ENCODE results near the gene TNKS2.
"Not testable (repeated sequence)": the region's sequence is repeated elsewhere in the genome, so short reads cannot be mapped to it uniquely, and the experiment has no call there.

Gene TNKS2

DNA sequence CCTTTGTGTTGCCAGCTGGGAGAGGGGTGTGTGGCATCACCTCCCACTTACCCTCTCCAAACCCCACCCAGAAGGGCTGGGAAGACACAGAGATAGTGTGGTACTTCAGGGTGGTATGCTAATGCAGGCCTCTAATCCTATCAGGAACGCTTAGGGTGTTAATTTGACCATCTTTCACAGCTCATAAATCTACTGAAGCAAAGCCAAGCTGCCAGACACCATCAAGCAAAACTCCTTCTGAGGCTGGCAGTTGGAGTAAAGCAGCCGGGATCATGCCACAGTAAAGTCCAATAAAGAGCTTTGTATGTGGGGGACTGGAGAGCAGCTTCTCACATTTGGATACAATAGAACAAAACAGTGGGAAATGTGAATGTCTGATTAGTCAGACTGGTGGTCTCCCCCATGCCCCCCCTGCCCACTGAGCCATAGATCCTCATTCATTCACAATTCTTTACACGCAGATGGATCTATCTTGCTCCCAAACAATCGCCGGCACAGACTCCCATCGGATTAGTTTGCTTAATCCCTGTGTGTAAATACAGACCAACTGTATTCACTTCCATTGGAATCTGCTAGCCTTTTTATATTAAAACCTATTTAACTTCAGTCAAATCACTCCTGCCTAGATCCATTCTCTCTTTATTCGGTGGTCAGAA is 81.4 kb downstream of the TNKS2 start:
- no peak for DNase-seq

DNA sequence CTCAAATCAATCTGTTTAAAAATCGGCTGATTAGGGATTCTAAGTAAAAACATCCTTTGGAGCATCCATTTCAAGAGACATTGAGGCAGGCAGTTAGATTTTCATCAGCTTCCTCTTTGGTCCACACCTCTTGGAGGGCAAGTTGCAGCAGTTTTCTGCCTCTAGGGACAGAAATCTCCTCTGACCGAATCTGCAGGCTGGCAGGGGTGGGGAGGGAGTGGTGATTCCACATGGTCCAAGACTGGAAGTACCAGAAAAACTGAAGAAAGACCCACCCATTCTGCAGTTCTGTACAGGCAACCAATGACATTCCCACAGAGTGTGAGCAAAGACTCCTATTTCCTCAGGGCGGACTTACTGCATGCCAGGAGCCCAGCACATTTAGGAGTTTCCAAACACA is 82.1 kb downstream of the TNKS2 start:
- DNase-seq: no peak

DNA sequence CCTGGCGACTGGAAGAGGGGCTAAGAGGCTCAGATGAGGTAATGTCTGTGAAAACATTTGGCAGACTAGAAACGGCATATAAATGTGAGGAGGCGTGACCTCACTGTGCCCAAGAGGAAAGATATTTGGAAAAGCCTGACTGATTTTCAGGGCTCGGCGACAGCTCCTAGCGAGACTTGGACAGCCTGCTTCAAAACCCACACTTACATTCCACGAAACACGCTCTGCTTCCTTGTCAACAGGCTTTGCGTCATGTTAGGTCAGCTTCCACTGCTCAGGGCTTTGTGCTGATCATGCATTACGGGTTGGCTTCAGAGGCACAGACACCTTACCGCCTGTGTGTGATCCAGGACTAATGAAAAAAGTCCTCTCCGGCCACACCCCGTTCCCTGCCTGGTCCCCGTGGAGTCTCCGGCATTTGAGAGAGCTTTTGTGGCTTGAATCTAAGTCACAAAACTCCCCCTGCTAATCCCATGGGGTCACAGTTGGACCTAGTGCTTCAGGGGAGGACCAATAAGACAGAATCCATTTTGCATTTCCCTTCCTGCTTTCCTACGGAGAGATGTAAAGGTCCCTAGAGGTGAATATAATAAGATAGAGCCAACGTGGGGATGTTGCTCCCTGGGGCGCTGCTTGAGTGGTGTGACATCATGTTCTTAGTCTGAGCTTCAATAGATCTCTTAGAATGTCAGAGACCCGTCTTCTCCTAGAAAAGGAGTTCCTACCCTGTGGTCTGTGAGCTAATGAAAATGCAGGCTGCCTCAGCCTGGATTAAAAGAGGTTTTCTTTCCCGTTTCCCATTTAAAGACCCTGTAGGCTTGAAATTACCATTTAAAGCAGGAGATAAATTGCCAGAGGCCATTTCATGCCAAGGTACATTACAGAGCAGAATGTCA is 85.6 kb downstream of the TNKS2 start:
- DNase-seq: no peak

DNA sequence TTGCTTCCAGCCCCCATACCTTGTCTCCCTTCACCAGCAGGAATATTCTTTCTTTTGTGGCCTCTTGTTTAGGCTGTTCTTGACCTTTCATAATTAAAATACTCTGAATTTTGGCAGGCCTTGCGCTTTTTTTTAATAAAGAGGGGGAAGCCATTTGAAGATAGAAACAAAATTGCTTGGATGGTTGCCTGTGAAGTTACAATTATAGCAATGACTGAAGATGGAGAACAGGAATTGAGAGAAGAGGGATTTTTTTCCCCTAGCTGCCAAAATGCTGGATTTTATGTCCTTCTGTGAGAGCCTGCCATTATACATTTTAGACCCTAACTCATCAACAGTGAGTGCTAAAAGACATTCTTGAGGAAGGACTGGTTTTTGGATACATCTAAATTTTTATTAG is 86.3 kb downstream of the TNKS2 start:
- DNase-seq: no peak

DNA sequence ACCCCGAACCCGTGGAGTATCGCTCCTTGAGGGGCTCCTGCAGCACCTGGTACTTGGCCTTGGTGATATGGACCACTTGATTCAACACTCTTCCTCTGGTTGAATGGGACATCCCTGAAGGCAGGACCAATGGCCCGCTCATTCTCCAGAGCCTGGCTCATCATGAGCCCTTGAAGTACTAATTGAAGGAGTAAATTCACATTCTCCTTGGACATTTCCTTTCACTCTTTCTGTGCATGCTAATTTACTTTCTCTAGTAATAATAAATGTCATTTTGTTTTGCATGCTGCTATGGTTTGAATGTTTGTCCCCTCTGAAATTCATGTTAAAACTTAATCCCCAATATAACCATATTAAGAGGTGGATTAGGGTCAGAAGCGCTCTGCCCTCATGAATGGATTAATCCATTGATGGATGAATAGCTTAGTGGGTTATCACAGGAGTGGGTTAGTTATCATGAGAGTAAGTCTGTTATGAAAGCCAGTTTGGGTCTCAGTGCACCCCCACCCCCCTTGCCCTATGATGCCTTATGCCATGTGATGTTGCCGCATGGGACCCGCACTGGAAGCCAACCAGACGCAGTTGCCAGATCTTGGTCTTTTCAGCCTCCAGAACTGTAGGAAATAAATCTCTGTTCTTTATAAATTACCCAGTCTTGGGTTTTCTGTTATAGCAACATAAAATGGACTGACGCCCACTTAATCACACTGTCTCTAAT is 87.3 kb downstream of the TNKS2 start:
- DNase-seq: no peak

DNA sequence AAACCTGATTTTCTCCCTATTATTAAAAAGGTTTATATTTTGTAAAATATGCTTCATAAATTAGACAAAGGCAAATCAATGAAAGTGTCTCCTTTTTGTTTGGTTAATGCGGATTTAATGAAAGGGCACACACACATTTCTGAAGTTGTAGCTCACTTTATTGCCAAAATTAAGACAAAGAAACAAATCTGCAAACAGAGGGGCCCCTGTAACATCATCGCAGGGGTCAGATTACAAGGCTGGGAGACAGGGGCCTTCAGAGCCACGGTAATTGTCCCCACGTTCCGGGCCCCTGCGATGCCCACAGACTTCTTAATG is 88.7 kb downstream of the TNKS2 start:
- DNase-seq: no peak

DNA sequence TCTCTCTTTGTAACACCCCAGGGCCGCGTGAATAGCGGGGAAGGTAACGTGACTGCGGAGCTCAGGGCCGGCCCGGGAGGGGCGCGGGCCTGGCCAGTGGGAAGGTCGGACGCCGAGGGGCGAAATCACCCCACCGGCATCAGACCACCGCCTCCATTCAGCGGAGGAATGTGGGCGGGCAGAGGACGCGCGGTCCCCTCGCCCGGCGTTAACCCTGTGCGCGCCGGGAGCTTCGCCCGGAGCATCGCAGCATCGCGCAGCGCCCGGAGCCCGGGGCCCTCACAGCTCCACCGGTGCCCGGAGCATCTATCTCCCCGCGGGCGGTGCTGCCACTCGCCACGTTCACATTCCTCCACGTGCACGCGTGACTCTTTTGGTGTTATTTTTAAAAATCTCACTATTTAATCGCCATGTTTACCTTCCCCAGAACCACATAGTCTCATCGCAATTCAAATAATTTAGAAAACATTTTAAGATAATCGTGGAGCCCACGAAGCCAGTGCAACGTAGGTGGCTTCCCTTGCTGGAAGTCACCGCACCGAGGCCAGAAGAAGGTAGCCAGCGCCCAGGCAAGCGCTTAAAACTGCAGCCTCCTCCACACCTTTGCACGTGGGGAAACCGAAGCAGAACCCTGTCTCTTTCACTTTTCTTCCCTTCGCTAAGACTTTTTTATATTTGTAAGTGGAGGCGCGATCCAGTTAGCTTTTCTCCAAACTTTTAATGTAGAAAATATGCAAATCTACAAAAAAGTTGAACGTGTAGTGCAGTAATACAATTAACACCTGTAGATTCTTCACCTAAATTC is 89.2 kb downstream of the TNKS2 start:
- peak; percentile 29 for DNase-seq

DNA sequence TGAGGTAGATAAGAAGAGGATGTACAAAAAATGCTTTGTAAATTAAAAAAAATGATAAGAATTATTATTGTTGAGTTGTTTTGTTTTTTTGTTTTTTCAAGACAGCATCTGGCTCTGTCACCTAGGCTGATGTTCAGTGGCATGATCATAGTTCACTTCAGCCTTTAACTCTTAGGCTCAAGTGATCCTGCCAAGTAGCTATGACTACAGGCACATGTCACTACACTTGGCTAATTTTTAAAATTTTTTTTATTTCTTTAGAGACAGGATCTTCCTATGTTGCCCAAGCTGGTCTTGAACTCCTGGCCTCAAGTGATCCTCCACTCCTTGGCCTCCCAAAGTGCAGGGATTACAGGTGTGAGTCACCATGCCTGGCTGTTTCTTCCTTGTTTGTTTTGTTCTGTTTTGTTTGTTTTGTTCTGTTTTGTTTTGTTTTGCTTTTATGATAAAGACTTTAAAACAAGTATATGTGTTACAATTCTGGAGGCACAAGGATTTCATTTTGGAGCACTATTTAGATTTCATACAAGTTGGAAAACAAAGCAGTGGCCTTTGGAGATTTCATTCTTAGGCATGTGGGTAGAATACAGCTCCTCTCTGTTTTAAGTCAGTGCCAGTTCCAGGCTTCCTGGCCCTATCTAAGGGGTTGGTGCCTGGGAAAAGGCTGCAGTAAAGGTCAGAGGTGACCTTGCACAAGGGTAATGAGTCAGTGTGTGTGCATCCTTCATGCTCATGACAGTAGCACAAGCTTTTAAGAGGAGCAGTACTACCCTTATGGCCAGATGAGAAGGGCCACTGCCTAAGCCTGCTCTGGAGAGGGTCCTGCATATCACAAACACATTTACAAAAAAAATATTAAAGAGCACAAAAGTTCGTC is 93.1 kb downstream of the TNKS2 start:
- DNase-seq: no peak

DNA sequence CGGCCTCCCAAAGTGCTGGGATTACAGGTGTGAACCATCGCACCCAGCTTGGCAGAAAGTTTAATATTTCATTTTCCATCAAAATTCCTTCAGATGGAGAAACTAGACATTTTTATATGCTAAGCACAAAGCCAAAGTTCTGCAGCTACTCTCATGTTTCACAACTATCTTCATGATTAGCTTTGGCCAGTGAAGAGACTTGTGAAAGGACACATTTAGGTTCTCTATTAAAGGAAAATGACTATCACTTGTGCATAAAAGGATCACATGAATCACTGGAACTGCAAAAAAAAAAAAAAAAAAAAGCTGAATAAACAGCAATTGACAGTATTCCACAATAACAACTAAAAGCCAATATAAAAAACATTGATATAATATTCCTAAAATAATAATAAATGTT is 94.8 kb downstream of the TNKS2 start:
- no peak for DNase-seq

DNA sequence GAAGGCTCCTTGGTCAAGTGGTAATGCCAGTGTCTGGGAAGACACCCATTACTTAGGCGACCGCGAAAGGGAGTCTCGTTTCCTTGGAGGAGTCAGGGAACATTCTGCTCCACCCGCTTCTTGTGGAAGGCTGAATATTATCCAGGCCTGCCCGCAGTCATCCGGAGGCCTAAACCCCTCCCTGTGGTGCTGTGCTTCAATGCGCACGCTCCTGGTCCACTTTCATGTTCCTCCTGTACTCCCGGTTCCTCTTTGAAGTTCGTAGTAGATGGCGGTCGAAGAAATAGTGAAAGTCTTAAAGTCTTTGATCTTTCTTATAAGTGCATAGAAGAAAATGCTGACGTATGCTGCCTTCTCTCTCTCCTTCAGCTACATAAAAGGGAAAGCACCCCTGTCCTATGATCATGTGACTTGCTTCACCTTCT is 96.0 kb downstream of the TNKS2 start:
- DNase-seq: not testable (repeated sequence)

DNA sequence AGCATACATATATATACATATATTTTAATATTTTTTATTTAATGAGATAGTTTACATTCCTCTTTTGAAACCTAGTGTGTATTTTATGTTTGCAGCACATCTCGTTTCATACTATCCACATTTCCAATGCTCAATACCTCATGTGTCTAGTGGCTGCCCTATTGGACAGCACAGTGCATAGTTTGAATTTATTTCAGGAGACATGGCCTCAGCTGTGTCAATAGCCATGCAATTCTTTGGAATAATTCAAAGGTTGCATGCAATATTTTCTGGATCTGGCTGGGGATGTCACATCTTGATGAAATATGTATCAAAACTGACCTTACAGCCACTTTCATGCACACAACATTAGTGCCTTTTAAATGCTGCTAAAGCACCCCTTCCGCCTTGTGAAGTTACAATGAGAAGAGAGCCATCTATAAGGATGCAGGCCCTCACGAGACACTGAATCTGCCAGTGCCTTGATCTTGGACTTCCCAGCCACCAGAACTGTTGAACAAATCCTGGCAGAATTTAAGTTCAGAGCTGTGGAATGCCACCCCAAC is 98.1 kb downstream of the TNKS2 start:
- DNase-seq: no peak

DNA sequence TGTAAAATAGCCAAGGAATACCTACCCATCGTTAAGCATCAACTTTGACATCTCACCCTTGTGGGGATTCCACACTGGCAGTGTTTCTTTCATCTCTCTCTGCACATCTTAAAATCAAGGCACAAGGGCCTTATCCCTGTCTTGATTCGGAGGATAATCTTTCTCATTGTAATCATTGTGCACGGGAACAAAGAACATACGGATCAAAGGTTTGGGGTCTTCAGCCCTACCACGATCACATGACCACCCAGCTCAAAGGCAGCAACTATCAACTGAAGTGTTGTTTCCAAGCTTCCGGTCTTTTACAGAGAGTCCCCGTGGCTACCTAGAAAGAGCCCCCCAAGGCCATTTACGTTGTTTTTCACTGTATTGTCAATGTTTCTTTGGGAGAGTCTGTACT is 99.2 kb downstream of the TNKS2 start:
- DNase-seq: no peak

DNA sequence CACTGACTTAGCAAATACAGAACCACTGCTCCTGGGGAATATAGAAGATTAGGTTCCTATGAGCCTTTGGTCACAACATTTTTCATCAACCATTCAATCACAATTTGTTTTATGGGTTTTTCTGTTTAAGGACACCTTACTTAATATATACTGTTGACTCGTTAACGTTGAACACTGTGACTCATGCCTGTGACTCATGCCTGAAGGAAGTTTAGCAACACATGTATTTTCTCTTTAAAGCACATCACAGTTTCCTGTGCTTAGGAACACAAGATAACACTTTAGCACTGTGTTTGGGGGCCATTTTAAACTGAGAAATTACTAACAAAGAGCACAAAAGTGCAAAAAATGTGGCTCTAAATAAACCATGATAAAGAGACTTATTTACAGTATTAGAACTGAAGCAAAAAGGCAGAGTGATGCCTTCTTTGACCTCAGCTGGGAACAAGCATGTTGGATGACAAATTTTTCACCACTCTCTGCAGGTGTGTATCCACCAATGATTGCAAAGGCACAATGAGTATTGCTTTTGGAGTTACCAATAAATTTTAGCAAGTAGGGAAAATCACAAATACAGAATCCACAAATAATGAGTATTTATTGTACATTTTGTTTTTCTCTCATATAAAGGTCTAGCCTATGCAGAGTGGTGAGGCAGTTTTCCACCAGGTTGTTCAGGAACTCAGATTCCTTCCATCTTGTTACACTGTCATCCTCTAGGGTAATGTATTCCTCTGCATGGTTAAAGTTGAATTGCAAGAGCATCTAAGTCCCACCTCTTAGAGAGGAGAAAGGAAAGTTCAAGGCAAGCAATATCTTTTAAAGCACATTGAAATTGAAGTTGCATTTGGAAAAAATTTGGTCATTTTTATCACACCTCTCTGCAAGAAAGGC is 103.8 kb downstream of the TNKS2 start:
- DNase-seq: peak; percentile 57

DNA sequence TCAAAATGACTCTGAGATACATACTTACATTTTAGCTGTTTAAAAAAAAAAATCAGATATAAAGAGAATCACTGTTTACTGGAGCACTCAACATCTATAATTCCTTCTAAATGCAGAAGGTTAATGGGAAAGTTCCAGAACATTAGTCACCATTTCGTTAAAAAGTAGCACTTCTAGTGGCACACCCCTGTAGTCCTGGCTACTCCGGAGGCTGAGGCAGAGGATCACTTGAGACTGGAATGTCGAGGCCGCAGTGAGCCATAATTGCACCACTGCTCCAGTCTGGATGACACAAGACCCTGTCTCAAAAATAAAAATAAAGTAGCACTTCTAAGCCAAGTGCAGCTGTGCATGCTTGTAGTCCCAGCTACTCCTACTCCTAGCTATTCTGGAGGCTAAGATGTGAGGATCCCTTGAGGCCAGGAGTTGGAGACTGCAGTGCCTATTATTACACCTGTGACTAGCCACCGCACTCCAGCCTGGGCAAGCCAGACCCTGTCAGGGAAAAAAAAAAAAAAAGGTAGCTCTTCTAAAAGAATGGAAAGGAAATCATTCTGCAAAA is 108.9 kb downstream of the TNKS2 start:
- no peak for DNase-seq

DNA sequence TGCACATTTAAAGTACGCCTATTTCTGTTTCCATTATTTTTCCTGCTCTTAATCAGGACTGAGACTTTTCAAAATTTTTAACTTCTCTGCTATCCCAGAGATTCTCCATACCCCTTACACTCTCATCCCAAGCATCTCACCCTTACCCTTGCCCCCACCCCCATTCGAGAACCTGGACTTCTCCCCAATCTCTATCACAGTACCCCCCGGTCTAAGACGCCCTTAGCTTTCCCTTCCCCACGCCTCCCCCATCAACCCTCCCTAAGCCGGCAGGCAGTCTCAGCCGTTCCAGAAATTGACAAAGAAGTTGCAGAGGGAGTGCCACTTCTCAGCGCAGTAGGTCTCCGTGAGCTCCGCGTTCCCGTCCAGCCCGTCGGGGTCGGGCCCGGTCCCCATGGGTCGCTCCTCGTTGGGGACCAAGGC is 109.7 kb downstream of the TNKS2 start:
- DNase-seq: no peak

DNA sequence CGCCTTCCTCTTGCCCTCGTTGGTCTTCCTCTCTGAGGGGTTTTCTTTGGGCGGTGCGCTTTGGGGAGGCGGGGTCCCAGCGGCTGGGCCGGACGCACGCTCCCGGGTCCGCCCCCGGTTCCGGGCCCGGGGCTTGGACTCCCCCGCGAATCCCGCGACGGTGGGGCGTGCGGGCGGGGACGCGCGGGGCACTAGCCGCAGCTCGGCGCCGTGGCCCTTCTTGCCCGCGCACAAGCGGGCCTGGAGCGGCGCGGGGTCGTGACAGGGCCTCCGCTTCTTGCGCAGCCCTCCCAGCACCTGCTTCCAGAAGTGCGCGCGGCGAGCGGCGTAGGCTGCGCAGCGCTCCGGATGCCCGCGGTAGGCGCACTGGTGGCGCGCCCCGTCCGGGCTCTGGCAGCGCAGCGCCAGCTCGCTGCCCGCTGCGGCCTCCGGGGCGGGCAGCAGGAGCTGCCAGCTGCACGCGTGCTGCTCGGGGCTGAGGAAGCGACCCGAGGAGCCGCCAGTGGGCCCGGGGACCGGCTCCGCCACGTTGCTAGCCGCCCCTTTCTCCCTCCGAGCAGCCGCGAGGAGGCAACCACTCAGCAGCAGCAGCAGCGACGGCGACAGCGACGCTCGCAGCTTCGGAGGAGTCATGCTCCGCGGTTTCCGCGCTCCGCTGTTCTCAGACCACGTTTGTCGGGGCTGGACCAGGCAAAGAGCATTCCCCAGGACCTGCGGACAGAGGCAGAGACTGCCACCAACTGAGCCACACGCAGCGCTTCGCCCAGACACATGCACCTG is 110.3 kb downstream of the TNKS2 start:
- peak; percentile 70 for DNase-seq

DNA sequence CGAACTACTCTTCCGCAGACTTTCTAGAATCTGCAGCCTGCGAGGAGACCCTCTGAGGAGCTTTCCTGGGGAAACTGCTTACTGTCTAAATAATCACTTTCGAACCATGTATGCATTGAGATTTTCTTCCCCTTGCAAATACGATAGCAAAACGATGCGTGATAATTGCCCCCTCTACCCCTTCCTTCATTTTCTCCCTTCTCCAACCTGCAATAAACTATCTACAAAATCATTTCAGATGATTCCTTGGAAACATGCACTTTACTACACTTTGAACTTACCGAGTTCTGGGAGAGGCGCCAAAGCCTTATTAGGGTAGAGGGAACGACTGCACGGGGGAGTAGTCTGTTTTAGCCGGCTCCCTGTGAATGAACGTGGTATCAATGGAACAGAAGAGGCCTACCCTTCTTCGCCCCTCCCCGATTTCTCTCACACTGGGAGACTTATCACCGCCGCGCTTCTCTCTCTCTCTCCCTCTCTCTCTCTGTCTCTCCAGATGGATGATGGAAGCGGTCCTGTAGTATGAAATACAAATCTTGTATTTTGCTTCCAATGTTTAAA is 111.0 kb downstream of the TNKS2 start, which contains the start of gene FGFBP3:
Gene FGFBP3, minus strand, starts transcription at position 370 of the 561 bp plus-strand sequence. CDS start 517 bp downstream, outside the sequence.
- peak; percentile 22 for DNase-seq

DNA sequence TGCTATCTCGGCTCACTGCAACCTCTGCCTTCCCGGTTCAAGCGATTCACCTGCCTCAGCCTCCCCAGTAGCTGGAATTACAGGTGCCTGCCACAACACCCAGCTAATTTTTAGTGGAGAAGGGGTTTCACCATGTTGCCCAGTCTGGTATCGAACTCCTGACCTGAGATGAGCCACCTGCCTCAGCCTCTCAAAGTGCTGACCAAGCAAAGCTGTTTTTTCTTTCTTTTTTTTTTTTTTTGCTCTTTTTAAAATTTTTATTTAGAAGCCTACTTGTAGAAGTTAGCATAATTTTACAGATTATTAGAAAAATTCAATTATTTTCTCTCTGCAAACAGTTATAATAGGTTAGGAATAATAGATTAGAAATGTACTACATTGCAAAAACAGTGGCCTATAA is 112.2 kb downstream of the TNKS2 start:
- no peak for DNase-seq

Data from activated CD8-positive, alpha-beta memory T cell treated with anti-CD3 and anti-CD28 coated beads, Interleukin-2, amount 50 U/mL, for 4 hours (primary cell).